K562 (cell line): ENCODE data around the gene OLAH. TPM values are rescaled to one million over a fixed set of nuclear protein-coding genes. Genes with fewer than 3 reads are reported as not detected.
A peak's percentile ranks its signal among the peaks of the same experiment; 100 is the strongest.

Source experiments
- ATAC-seq: fragments of 200-7000 bp; cut with Tn5 transposase; 3 replicates; pipeline ENCODE4 v1.9.1; 2020; ENCODE audit warnings: moderate library complexity
- BruUV-seq: library from RNA; stranded (reverse); fragments of 400-500 nt; replicated peaks from 2 replicates; lab custom pipeline; 2021; lab: Mats Ljungman, UMichigan
- CTCF ChIA-PET: fragments of 300-600 bp; formaldehyde crosslinking; extraction: SDS; loops from one replicate; lab custom pipeline; 2021; ENCODE audit warnings: low intra/inter-chr PET ratio; lab: Yijun Ruan, JAX
- POLR2A ChIA-PET: fragments of 300-600, 350-650 bp; sonication (Branson Sonifier 250); formaldehyde crosslinking; extraction: SDS; loops from one replicate; lab custom pipeline; 2021; ENCODE audit warnings: antibody characterized with exemption, inconsistent platforms; lab: Yijun Ruan, JAX
- DNase-seq, 4 experiments: peaks; one replicate each; pipeline versions ENCODE4 v3.0.0 to v3.0.0-alpha.2; 2011 to 2018; ENCODE audit warnings: low spot score in 3 of 4, mixed read lengths in 3 of 4; ENCODE audit errors: extremely low read depth in 1 of 4
- FAIRE-seq: peaks from 2 replicates; lab custom pipeline; 2011; peaks lifted over from hg19 to GRCh38; lab: Jason Lieb, UNC
- H2AFZ ChIP-seq: 2 replicates; pipeline ENCODE4 v1.6.0; 2011; ENCODE audit warnings: low read depth, low read length, control low read depth, inconsistent platforms
- H3K27ac ChIP-seq: fragments of 200-600 bp; 3 replicates; pipeline ENCODE4 v1.8.0; 2011; ENCODE audit warnings: low read depth, mild to moderate bottlenecking, control low read depth, inconsistent platforms, low read length, moderate library complexity, mixed read lengths; ENCODE audit errors: extremely low read depth
- H3K27me3 ChIP-seq, 2 experiments: fragments of 300-600 bp in 1 of 2; 2 replicates in 1 of 2; 3 replicates in 1 of 2; pipeline versions ENCODE4 v1.6.0 to v1.8.0; 2011; ENCODE audit warnings: inconsistent platforms in 2 of 2, low read length in 2 of 2, mild to moderate bottlenecking in 1 of 2, mixed read lengths in 1 of 2, moderate library complexity in 1 of 2; ENCODE audit not compliant: control insufficient read depth in 2 of 2, insufficient read depth in 2 of 2
- H3K36me3 ChIP-seq: fragments of 300-600 bp; 3 replicates; pipeline ENCODE4 v1.8.0; 2011; ENCODE audit warnings: mild to moderate bottlenecking, low read length, inconsistent platforms; ENCODE audit not compliant: control insufficient read depth, insufficient read depth
- H3K4me1 ChIP-seq, 2 experiments: fragments of 200-600 bp in 1 of 2; replicated peaks in 1 of 2; 2 replicates in 1 of 2; 3 replicates in 1 of 2; pipeline versions ENCODE4 v1.5.1 to v1.8.0; 2011; ENCODE audit warnings: inconsistent platforms in 2 of 2, low read length in 2 of 2, mild to moderate bottlenecking in 1 of 2, mixed read lengths in 1 of 2, moderate library complexity in 1 of 2; ENCODE audit not compliant: control insufficient read depth in 2 of 2, insufficient read depth in 2 of 2
- H3K4me2 ChIP-seq: 2 replicates; pipeline ENCODE4 v1.6.1; 2011; ENCODE audit warnings: low read length, control low read depth, inconsistent platforms, mixed read lengths; ENCODE audit not compliant: insufficient read depth
- H3K4me3 ChIP-seq: fragments of 200-600 bp; sonication (generic), shearing (Covaris generic); 2 replicates; pipeline ENCODE4 v1.5.1; 2016; ENCODE audit warnings: control low read depth, inconsistent platforms
- H3K79me2 ChIP-seq: fragments of 200-600 bp; 3 replicates; pipeline ENCODE4 v1.8.0; 2011; ENCODE audit warnings: low read length, inconsistent platforms; ENCODE audit not compliant: control insufficient read depth, insufficient read depth
- H3K9ac ChIP-seq, 2 experiments: 2 replicates each; pipeline versions ENCODE4 v1.6.0 to v1.6.1; 2011; ENCODE audit warnings: low read depth in 2 of 2, low read length in 2 of 2, control low read depth in 1 of 2, inconsistent platforms in 1 of 2, mild to moderate bottlenecking in 1 of 2, mixed read lengths in 1 of 2; ENCODE audit not compliant: insufficient read depth in 1 of 2
- H3K9me1 ChIP-seq: one replicate; pipeline ENCODE4 v1.6.0; 2011; ENCODE audit warnings: inconsistent platforms, mild to moderate bottlenecking, low read length, moderate library complexity; ENCODE audit not compliant: control insufficient read depth, insufficient read depth
- H3K9me3 ChIP-seq: replicated peaks from 2 replicates; pipeline ENCODE4 v1.5.1; 2011; ENCODE audit warnings: low read depth, low read length, inconsistent platforms; ENCODE audit not compliant: control insufficient read depth, insufficient read depth
- H4K20me1 ChIP-seq: replicated peaks from 2 replicates; pipeline ENCODE4 v1.6.1; 2011; ENCODE audit warnings: low read length, inconsistent platforms, mixed read lengths; ENCODE audit not compliant: control insufficient read depth, insufficient read depth
- BRCA1 ChIP-seq, 2 experiments: fragments of 450-650 bp in 1 of 2; sonication (generic) in 1 of 2; formaldehyde crosslinking in 1 of 2; IDR thresholded peaks; 2 replicates each; pipeline versions ENCODE4 v1.5.0 to v1.6.1; 2017 to 2020; ENCODE audit warnings: mild to moderate bottlenecking in 1 of 2, missing genetic modification reagents in 1 of 2
- CBX2 ChIP-seq: fragments of 200-600 bp; sonication (generic); IDR thresholded peaks from one replicate; pipeline ENCODE4 v1.6.1; 2012; ENCODE audit warnings: mild to moderate bottlenecking, low read length, inconsistent platforms; ENCODE audit not compliant: insufficient read depth, poor library complexity, severe bottlenecking
- FOXA1 ChIP-seq: fragments of 450-650 bp; IDR thresholded peaks from 2 replicates; pipeline ENCODE4 v1.6.1; 2016; ENCODE audit warnings: mild to moderate bottlenecking, borderline replicate concordance
- FOXK2 ChIP-seq, 2 experiments: fragments of 450-650 bp; IDR thresholded peaks in 1 of 2; conservative IDR thresholded peaks in 1 of 2; 2 replicates each; pipeline ENCODE4 v1.6.1; 2016; ENCODE audit warnings: low read depth in 2 of 2, mild to moderate bottlenecking in 1 of 2
- HDAC2 ChIP-seq: fragments of 450-650 bp; IDR thresholded peaks from 2 replicates; pipeline ENCODE4 v1.6.1; 2016; ENCODE audit warnings: mild to moderate bottlenecking
- HOXB6 ChIP-seq: fragments of 250-450 bp; sonication (Bioruptor Pico); IDR thresholded peaks from 2 replicates; pipeline ENCODE4 v1.5.1; 2022; ENCODE audit warnings: mild to moderate bottlenecking, borderline replicate concordance
- MAZ ChIP-seq, 2 experiments: fragments of 450-650 bp in 1 of 2; sonication (generic) in 1 of 2; formaldehyde crosslinking; IDR thresholded peaks in 1 of 2; conservative IDR thresholded peaks in 1 of 2; 2 replicates each; pipeline versions ENCODE4 v1.4.0 to v1.5.0; 2020; ENCODE audit warnings: mild to moderate bottlenecking in 1 of 2, missing genetic modification reagents in 1 of 2
- TCF3 ChIP-seq: sonication (generic); formaldehyde crosslinking; IDR thresholded peaks from 2 replicates; pipeline ENCODE4 v1.4.0; 2020; ENCODE audit warnings: mild to moderate bottlenecking, missing genetic modification reagents
- ZNF780A ChIP-seq: fragments of 250-450 bp; sonication (Bioruptor Pico); IDR thresholded peaks from 2 replicates; pipeline ENCODE4 v1.5.0; 2021; ENCODE audit warnings: mild to moderate bottlenecking
- ZNF830 ChIP-seq: fragments of 250-450 bp; sonication (Bioruptor Pico); IDR thresholded peaks from 2 replicates; pipeline ENCODE4 v1.5.0; 2021; ENCODE audit warnings: mild to moderate bottlenecking
- ZSCAN32 ChIP-seq: fragments of 450-650 bp; formaldehyde crosslinking; IDR thresholded peaks from 2 replicates; pipeline ENCODE4 v1.4.0; 2020; ENCODE audit warnings: mild to moderate bottlenecking, moderate library complexity
- ZZZ3 ChIP-seq: fragments of 450-650 bp; IDR thresholded peaks from 2 replicates; pipeline ENCODE4 v1.6.1; 2016; ENCODE audit warnings: antibody characterized with exemption, mild to moderate bottlenecking, moderate library complexity
- WGBS: fragments of 100-300 bp; shearing (Covaris generic); methylation state at CpG from one replicate; pipeline ENCODE4 v1.1.6; 2016; ENCODE audit warnings: low coverage, mixed read lengths; ENCODE audit not compliant: insufficient coverage; ENCODE audit errors: missing lambda C conversion rate; 5-methylcytosine and 5-hydroxymethylcytosine counted together
- in situ Hi-C: fragments of 300-500 bp; cut with MboI; formaldehyde crosslinking; loops from 4 replicates; pipeline ENCODE4 v1.15.0; 2018; ENCODE audit warnings: inconsistent platforms, mixed read lengths
- intact Hi-C: fragments of 100-400 bp; cut with micrococcal nuclease; formaldehyde crosslinking; loops from 2 replicates; pipeline ENCODE4 v1.14.2; 2022
- polyA plus RNA-seq, 8 experiments: library from polyadenylated mRNA; depleted of rRNA in 4 of 8; stranded (reverse) in 5 of 8; unstranded in 3 of 8; fragments of >200 nt; fragmentation: Nextera tagmentation in 2 of 8; fragmentation: Illumina TruSeq in 1 of 8; extraction: Ambion mirVana in 2 of 8; extraction: Trizol in 1 of 8; gene quantifications; 2 replicates each; pipeline versions ENCODE4 v1.2.1 to v1.2.3, GENCODE V29; 2011 to 2014; ENCODE audit warnings: inconsistent platforms in 1 of 8, missing spikeins in 1 of 8
- total RNA-seq, 7 experiments: library from RNA; depleted of rRNA in 6 of 7; stranded (reverse); fragments of >200 nt in 6 of 7; fragmentation: Illumina TruSeq in 2 of 7; extraction: Trizol in 2 of 7; gene quantifications; 2 replicates each; pipeline versions ENCODE4 v1.2.1 to v1.2.3, GENCODE V29; 2011 to 2021; ENCODE audit warnings: low replicate concordance in 1 of 7
- TF ChIP-seq, protein P1 (sequence below): sonication (generic); formaldehyde crosslinking; IDR thresholded peaks from 2 replicates; pipeline ENCODE4 v1.8.1; 2022; ENCODE audit warnings: missing genetic modification reagents
- TF ChIP-seq, protein P2 (sequence below): fragments of 450-650 bp; IDR thresholded peaks from 2 replicates; pipeline ENCODE4 v1.6.1; 2016
- TF ChIP-seq, protein P3 (sequence below): sonication (generic); formaldehyde crosslinking; IDR thresholded peaks from 2 replicates; pipeline ENCODE4 v1.8.1; 2023; ENCODE audit warnings: mild to moderate bottlenecking, missing genetic modification reagents
- TF ChIP-seq, protein P4 (sequence below): sonication (generic); formaldehyde crosslinking; IDR thresholded peaks from 2 replicates; pipeline ENCODE4 v1.8.0; 2022; ENCODE audit warnings: missing genetic modification reagents, mild to moderate bottlenecking, moderate library complexity, borderline replicate concordance

Gene OLAH
- total and polyA plus RNA-seq, 9 of the 15 experiments (the other 6 are each of a cell fraction or from before 2014, with no cell fraction given): 0.11 to 0.45 (median 0.18) TPM; not detected in 3

DNA sequence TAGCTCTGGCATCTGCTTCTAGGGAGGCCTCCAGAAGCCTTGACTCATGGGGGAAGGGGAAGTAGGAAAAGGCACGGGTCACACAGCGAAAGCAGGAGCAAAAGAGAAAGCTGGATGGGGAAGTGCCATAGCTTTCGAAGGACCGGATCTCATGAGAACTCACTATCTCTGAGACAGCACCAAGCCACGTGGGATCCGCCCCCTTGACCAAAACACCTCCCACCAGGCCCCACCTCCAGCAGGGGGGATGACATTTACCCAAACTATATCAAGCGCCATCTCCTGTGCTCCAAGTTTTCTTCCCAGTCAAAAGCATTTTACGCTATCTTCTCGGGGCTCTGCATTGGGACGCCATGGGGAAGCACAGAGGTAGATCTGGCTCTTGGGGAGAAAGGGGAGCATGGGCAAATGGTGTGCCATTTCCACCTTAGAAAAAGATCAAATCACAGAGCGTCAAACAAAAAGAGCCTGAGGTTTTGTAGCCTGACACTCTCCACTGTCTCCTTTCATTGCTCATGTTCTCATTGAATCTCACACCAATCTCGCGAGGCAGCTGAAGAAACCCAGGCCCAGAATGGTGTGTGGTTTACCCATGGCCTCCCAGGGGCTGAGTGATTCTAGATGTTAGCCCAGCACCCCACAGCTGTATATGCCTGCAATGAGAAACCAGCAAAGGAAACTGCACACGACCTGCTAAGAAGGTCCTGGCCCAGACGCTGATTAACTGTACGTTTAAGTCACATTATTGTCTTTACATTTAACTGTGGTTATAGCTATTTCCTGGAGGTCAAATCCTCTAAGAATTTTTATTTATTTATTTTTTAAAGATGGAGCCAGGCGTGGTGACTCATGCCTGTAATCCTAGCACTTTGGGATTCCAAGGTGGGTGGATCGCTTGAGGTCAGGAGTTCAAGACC is 8.1 kb upstream of the OLAH start:
- FAIRE-seq (peak; percentile 94), ATAC-seq (peak; percentile 97), DNase-seq (peak; percentile 51 to 82 (median 64))
- peak overlapping the region; percentile 53; the same call in 1 of the 3 replicates for H3K27ac ChIP-seq
- no TSS peak for BruUV-seq
- peaks cover 0 to 10% of the 10 kb centered on the region in 2 experiments; a peak in 4 of 5 replicates for H3K4me1 ChIP-seq
- in situ Hi-C loops: no loop called here
- H3K36me3 ChIP-seq: no peaks in the 10 kb centered on the region
- H4K20me1 ChIP-seq: no peaks in the 10 kb centered on the region
- intact Hi-C loops: no loop called here
- H3K4me3 ChIP-seq: no peak overlapping the region
- no peaks in the 10 kb centered on the region for H3K9me3 ChIP-seq
- ChIA-PET POLR2A (no interaction called here), CTCF (no interaction called here)
- H2AFZ ChIP-seq: peak overlapping the region; percentile 87
- no peak overlapping the region; a peak in 1 of 4 replicates for H3K9ac ChIP-seq
- H3K4me2 ChIP-seq: peak overlapping the region; percentile 61
- no peaks in the 10 kb centered on the region for H3K9me1 ChIP-seq
- WGBS: 12% methylated on average over 18 of the region's 18 CpGs
- no peaks in the 10 kb centered on the region for H3K79me2 ChIP-seq
- no peaks in the 10 kb centered on the region; a peak in 2 of 5 replicates for H3K27me3 ChIP-seq
- TF ChIP-seq, protein P1, sequence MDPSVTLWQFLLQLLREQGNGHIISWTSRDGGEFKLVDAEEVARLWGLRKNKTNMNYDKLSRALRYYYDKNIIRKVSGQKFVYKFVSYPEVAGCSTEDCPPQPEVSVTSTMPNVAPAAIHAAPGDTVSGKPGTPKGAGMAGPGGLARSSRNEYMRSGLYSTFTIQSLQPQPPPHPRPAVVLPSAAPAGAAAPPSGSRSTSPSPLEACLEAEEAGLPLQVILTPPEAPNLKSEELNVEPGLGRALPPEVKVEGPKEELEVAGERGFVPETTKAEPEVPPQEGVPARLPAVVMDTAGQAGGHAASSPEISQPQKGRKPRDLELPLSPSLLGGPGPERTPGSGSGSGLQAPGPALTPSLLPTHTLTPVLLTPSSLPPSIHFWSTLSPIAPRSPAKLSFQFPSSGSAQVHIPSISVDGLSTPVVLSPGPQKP (CRISPR knock-in tag): no peak
- TF ChIP-seq HDAC2: 0 out of 2 replicates have a peak, but pooled peaks have one; percentile 19
- no peak for TF ChIP-seq ZNF830 (CRISPR knock-in tag)
- TF ChIP-seq ZSCAN32 (CRISPR knock-in tag): no peak
- TF ChIP-seq HOXB6 (CRISPR knock-in tag): no peak
- peak; percentile 73 to 75 for TF ChIP-seq FOXK2 (conservative IDR thresholded peaks at IDR 0.05 in 1 of 2, IDR thresholded peaks at IDR 0.05 in 1 of 2; ENCODE audit: low read depth in 2 of 2)
- no peak for TF ChIP-seq TCF3 (CRISPR knock-in tag)
- TF ChIP-seq ZNF780A (CRISPR knock-in tag): no peak
- no peak for TF ChIP-seq BRCA1 (IDR thresholded peaks at IDR 0.05)
- TF ChIP-seq BRCA1 (CRISPR knock-in tag; IDR thresholded peaks at IDR 0.05): no peak
- no peak for TF ChIP-seq FOXA1
- TF ChIP-seq, protein P2, sequence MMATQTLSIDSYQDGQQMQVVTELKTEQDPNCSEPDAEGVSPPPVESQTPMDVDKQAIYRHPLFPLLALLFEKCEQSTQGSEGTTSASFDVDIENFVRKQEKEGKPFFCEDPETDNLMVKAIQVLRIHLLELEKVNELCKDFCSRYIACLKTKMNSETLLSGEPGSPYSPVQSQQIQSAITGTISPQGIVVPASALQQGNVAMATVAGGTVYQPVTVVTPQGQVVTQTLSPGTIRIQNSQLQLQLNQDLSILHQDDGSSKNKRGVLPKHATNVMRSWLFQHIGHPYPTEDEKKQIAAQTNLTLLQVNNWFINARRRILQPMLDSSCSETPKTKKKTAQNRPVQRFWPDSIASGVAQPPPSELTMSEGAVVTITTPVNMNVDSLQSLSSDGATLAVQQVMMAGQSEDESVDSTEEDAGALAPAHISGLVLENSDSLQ: 0 out of 2 replicates have a peak, but pooled peaks have one; percentile 20
- no peak for TF ChIP-seq ZZZ3
- TF ChIP-seq MAZ (CRISPR knock-in tag; conservative IDR thresholded peaks at IDR 0.05 in 1 of 2, IDR thresholded peaks at IDR 0.05 in 1 of 2): 0 out of 4 replicates have a peak, but pooled peaks of 1 of the 2 experiments have one; percentile 24
- no peak for TF ChIP-seq CBX2
- TF ChIP-seq, protein P3, sequence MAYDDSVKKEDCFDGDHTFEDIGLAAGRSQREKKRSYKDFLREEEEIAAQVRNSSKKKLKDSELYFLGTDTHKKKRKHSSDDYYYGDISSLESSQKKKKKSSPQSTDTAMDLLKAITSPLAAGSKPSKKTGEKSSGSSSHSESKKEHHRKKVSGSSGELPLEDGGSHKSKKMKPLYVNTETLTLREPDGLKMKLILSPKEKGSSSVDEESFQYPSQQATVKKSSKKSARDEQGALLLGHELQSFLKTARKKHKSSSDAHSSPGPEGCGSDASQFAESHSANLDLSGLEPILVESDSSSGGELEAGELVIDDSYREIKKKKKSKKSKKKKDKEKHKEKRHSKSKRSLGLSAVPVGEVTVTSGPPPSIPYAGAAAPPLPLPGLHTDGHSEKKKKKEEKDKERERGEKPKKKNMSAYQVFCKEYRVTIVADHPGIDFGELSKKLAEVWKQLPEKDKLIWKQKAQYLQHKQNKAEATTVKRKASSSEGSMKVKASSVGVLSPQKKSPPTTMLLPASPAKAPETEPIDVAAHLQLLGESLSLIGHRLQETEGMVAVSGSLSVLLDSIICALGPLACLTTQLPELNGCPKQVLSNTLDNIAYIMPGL (CRISPR knock-in tag): no peak
- TF ChIP-seq, protein P4, sequence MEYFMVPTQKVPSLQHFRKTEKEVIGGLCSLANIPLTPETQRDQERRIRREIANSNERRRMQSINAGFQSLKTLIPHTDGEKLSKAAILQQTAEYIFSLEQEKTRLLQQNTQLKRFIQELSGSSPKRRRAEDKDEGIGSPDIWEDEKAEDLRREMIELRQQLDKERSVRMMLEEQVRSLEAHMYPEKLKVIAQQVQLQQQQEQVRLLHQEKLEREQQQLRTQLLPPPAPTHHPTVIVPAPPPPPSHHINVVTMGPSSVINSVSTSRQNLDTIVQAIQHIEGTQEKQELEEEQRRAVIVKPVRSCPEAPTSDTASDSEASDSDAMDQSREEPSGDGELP (CRISPR knock-in tag): 0 out of 2 replicates have a peak, but pooled peaks have one; percentile 23
